ENCODE results near the gene DMD. TPM values are rescaled to one million over a fixed set of nuclear protein-coding genes. Genes with fewer than 3 reads are reported as not detected.

Gene DMD
- total and polyA plus RNA-seq, 7 donors, result 2.5 to 260 (median 183) TPM

- WGBS, 2 donors, result 82 to 88% methylated on average over 2 of the region's 2 CpGs
- no peak for DNase-seq
- H3K36me3 ChIP-seq, result no peaks in the 10 kb centered on the region
Observed at GRCh38 chrX:31301941-31302340, 1909.4 kb downstream of the DMD start.

GRCh38 chrX:31301203-31301602 lies 1910.1 kb downstream of the DMD start:
- no peak overlapping the region for H3K4me3 ChIP-seq
- H3K36me3 ChIP-seq, result no peaks in the 10 kb centered on the region
- intact Hi-C loops (cut with DNase I), result no loop called here
- H3K9me3 ChIP-seq, result no peaks in the 10 kb centered on the region
- TF ChIP-seq CTCF (IDR thresholded peaks at IDR 0.05) (no peak), POLR2A (IDR thresholded peaks at IDR 0.05) (no peak), POLR2AphosphoS5 (IDR thresholded peaks at IDR 0.05) (no peak), EP300 (IDR thresholded peaks at IDR 0.05) (no peak)
- no peaks in the 10 kb centered on the region for H3K27me3 ChIP-seq
- no peaks in the 10 kb centered on the region for H3K4me1 ChIP-seq
- no peak for DNase-seq
- 87 to 89% methylated on average over 2 of the region's 2 CpGs for WGBS, 2 donors
- no peak overlapping the region for H3K27ac ChIP-seq

More at GRCh38 chrX:31301941-31302340, 1909.4 kb downstream of the DMD start:
- no peaks in the 10 kb centered on the region for H3K9me3 ChIP-seq
- TF ChIP-seq POLR2A (IDR thresholded peaks at IDR 0.05), result no peak
- TF ChIP-seq CTCF (IDR thresholded peaks at IDR 0.05), result no peak
- no peak for TF ChIP-seq EP300 (IDR thresholded peaks at IDR 0.05)
- TF ChIP-seq POLR2AphosphoS5 (IDR thresholded peaks at IDR 0.05), result no peak
- no peak overlapping the region for H3K27ac ChIP-seq
- H3K4me3 ChIP-seq, result no peak overlapping the region
- intact Hi-C loops (cut with DNase I), result no loop called here
- H3K4me1 ChIP-seq, result no peaks in the 10 kb centered on the region
- H3K27me3 ChIP-seq, result no peaks in the 10 kb centered on the region

- TF ChIP-seq POLR2A (IDR thresholded peaks at IDR 0.05) (no peak), POLR2AphosphoS5 (IDR thresholded peaks at IDR 0.05) (no peak), CTCF (IDR thresholded peaks at IDR 0.05) (no peak), EP300 (IDR thresholded peaks at IDR 0.05) (no peak)
- intact Hi-C loops (cut with DNase I), result no loop called here
Observed at GRCh38 chrX:31298916-31299315, 1912.4 kb downstream of the DMD start.

GRCh38 chrX:31297881-31298280 lies 1913.5 kb downstream of the DMD start:
- H3K36me3 ChIP-seq, result no peaks in the 10 kb centered on the region
- no peaks in the 10 kb centered on the region for H3K27me3 ChIP-seq
- H3K4me1 ChIP-seq, result no peaks in the 10 kb centered on the region
- H3K4me3 ChIP-seq, result no peak overlapping the region
- TF ChIP-seq POLR2AphosphoS5 (IDR thresholded peaks at IDR 0.05) (no peak), POLR2A (IDR thresholded peaks at IDR 0.05) (no peak)
- intact Hi-C loops (cut with DNase I), result no loop called here
- no peak overlapping the region for H3K27ac ChIP-seq
- no peaks in the 10 kb centered on the region for H3K9me3 ChIP-seq
- DNase-seq, result no peak

More at GRCh38 chrX:31298916-31299315, 1912.4 kb downstream of the DMD start:
- Histone ChIP-seq H3K9me3 (no peaks in the 10 kb centered on the region), H3K27ac (no peak overlapping the region), H3K4me1 (no peaks in the 10 kb centered on the region), H3K4me3 (no peak overlapping the region), H3K36me3 (no peaks in the 10 kb centered on the region), H3K27me3 (no peaks in the 10 kb centered on the region)
- no peak for DNase-seq
- 70 to 85% methylated on average over 4 of the region's 4 CpGs for WGBS, 2 donors

GRCh38 chrX:31294475-31294874 lies 1916.9 kb downstream of the DMD start:
- WGBS, 2 donors, result 76 to 81% methylated on average over 3 of the region's 3 CpGs
- H3K9me3 ChIP-seq, result no peaks in the 10 kb centered on the region
- TF ChIP-seq EP300 (IDR thresholded peaks at IDR 0.05) (no peak), POLR2A (IDR thresholded peaks at IDR 0.05) (no peak), POLR2AphosphoS5 (IDR thresholded peaks at IDR 0.05) (no peak), CTCF (IDR thresholded peaks at IDR 0.05) (no peak)
- no peaks in the 10 kb centered on the region for H3K4me1 ChIP-seq
- H3K36me3 ChIP-seq, result no peaks in the 10 kb centered on the region
- H3K4me3 ChIP-seq, result no peak overlapping the region
- no peak overlapping the region for H3K27ac ChIP-seq
- no peaks in the 10 kb centered on the region for H3K27me3 ChIP-seq
- intact Hi-C loops (cut with DNase I), result no loop called here
- DNase-seq, result no peak

Data from sigmoid colon (tissue), 7 donors.